ENCODE measurements around the gene GTF3C2. TPM values are rescaled to one million over a fixed set of nuclear protein-coding genes. Genes with fewer than 3 reads are reported as not detected.

The GTF3C2 gene
- total and polyA plus RNA-seq, 10 of the 15 experiments (the other 5 are each of a cell fraction or from before 2014, with no cell fraction given), result 45.9 to 105 (median 80.3) TPM

DNA sequence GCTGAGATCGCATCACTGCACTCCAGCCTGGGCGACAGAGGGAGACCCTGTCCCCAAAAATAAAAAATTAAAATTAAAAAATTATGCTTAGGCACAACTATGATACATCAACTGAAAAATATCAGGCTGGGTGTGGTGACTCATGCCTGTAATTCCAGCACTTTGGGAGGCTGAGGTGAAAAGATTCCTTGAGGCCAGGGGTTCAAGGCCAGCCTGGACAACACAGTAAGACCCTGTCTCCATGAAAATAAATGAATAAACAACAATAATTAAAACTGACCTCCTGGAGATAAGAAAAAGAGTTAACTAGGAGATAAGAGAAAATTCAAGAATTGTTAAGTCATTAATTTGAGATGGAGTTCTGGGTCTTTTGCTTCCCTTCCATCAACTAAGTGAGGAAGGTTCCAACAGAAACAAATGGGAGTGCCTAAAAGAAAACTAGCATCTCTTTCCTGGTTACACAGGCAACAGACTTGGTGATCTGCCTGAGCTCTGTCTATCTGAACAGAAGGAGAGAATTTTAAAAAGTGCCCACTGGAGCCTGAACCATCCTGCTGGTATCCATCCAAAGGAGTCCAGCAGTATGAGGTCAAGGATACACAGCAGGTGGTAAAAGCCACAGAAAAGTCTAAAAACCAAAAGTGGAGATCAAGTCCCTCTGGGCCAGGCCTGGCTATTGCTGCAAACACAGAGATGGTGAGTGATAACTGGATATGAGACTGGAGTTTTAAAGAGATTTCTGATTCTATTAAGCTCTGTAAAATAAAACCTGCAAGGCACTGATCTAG lies 44.0 kb upstream of the GTF3C2 start:
- Histone ChIP-seq H3K9me3 (replicated peaks; ENCODE audit: control insufficient read depth, insufficient read depth, low read length) (no peaks in the 10 kb centered on the region; the same call in 2 of the 3 replicates), H3K4me1 (ENCODE audit: control insufficient read depth, insufficient read depth, low read length) (no peaks in the 10 kb centered on the region), H3K27me3 (replicated peaks in 1 of 2; ENCODE audit: control insufficient read depth in 2 of 2, insufficient read depth in 2 of 2, low read length in 1 of 2) (no peaks in the 10 kb centered on the region), H2AFZ (ENCODE audit: control insufficient read depth, low read depth, low read length) (no peak overlapping the region), H3K79me2 (ENCODE audit: control insufficient read depth, insufficient read depth, low read length) (peaks cover 87% of the 10 kb centered on the region), H3K9ac (ENCODE audit: control insufficient read depth, insufficient read depth, low read length) (no peak overlapping the region), H3K27ac (ENCODE audit: control insufficient read depth, insufficient read depth) (no peak overlapping the region), H4K20me1 (ENCODE audit: control insufficient read depth, insufficient read depth) (no peaks in the 10 kb centered on the region), H3K4me2 (ENCODE audit: control insufficient read depth, insufficient read depth) (no peak overlapping the region), H3K4me3 (no peak overlapping the region), H3K36me3 (ENCODE audit: control insufficient read depth in 2 of 2, insufficient read depth in 2 of 2, low read length in 1 of 2) (peaks cover 0 to 3% of the 10 kb centered on the region in 2 experiments; a peak in 1 of 4 replicates)
- CTCF ChIA-PET, result interaction anchor here (1.5 kb wide), 1 partner anchor 9 kb away, joined by 4 read pairs; the partner anchor contains the start of gene PPM1G
- ATAC-seq, result peak; percentile 50
- in situ Hi-C loops (cut with MboI), result no loop called here
- intact Hi-C loops (cut with micrococcal nuclease; ENCODE audit: unreplicated experiment), result loop anchor here (10.0 kb wide), 2 partner anchors 184 to 284 kb away; partner anchors contain the start of gene ZNF512
- no TSS peak for BruUV-seq (replicated peaks)
- DNase-seq (ENCODE audit: low read depth, low spot score), result no peak
- no peak for FAIRE-seq
- RAD21 ChIA-PET (ENCODE audit: unreplicated experiment), result interaction anchor here (1.5 kb wide), 1 partner anchor 20 kb away, joined by 4 read pairs; the partner anchor contains the start of gene ZNF513
- 100% methylated on average over 2 of the region's 2 CpGs for WGBS (ENCODE audit: insufficient coverage, insufficient replicate concordance, low lambda C conversion rate, missing lambda C conversion rate)
- SMC1A ChIA-PET (ENCODE audit: uncharacterized antibody, unreplicated experiment), result interaction anchor here (1.2 kb wide), 1 partner anchor 31 kb away, joined by 3 read pairs; no protein-coding TSS in a partner anchor
- POLR2A ChIA-PET, result interaction anchor here (1.6 kb wide), 1 partner anchor 9 kb away, joined by 6 read pairs; the partner anchor contains the start of gene PPM1G
- TF ChIP-seq CHD2 (IDR thresholded peaks at IDR 0.05; ENCODE audit: borderline replicate concordance, low read depth, low read length) (no peak), RBBP5 (conservative IDR thresholded peaks at IDR 0.05) (no peak), ESRRA (IDR thresholded peaks at IDR 0.05; ENCODE audit: low read length) (no peak), MTA3 (IDR thresholded peaks at IDR 0.05; ENCODE audit: borderline replicate concordance, low read length) (no peak), NR2F1 (conservative IDR thresholded peaks at IDR 0.05) (no peak), CBX3 (IDR thresholded peaks at IDR 0.05; ENCODE audit: borderline replicate concordance, low read depth) (no peak), CUX1 (IDR thresholded peaks at IDR 0.05; ENCODE audit: insufficient replicate concordance, low read depth, low read length) (no peak), EZH2 (IDR thresholded peaks at IDR 0.05; ENCODE audit: borderline replicate concordance, control insufficient read depth, low read depth, low read length) (no peak), YBX1 (IDR thresholded peaks at IDR 0.05) (no peak), PAX8 (IDR thresholded peaks at IDR 0.05) (no peak), ZNF622 (IDR thresholded peaks at IDR 0.05) (no peak), ATF2 (IDR thresholded peaks at IDR 0.05; ENCODE audit: low read length) (no peak), WRNIP1 (IDR thresholded peaks at IDR 0.05; ENCODE audit: borderline replicate concordance, low read depth, low read length) (no peak), MYB (IDR thresholded peaks at IDR 0.05; ENCODE audit: borderline replicate concordance, low read depth, low read length) (no peak), STAT1 (conservative IDR thresholded peaks at IDR 0.05) (no peak)
- TF ChIP-seq, protein P1, sequence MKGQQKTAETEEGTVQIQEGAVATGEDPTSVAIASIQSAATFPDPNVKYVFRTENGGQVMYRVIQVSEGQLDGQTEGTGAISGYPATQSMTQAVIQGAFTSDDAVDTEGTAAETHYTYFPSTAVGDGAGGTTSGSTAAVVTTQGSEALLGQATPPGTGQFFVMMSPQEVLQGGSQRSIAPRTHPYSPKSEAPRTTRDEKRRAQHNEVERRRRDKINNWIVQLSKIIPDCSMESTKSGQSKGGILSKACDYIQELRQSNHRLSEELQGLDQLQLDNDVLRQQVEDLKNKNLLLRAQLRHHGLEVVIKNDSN (IDR thresholded peaks at IDR 0.05; ENCODE audit: borderline replicate concordance, extremely low read length, insufficient read depth, low read depth, low read length), result no peak

Data from GM12878 (cell line).